GM23338 (cell line): Measurements from ENCODE around the gene DRC7. TPM values are rescaled to one million over a fixed set of nuclear protein-coding genes. Genes with fewer than 3 reads are reported as not detected.
A peak's percentile ranks its signal among the peaks of the same experiment; 100 is the strongest.

Experiments
- ATAC-seq: fragments of 200-7000 bp; cut with Tn5 transposase; 3 replicates; pipeline ENCODE4 v1.9.1; 2020
- DNase-seq: peaks from one replicate; pipeline ENCODE4 v3.0.0-alpha.2; 2015; ENCODE audit warnings: low spot score
- H2AFZ ChIP-seq: fragments of 200-600 bp; sonication (generic); 2 replicates; pipeline ENCODE4 v1.8.0; 2016; ENCODE audit warnings: antibody characterized with exemption, mild to moderate bottlenecking, moderate library complexity
- H3F3A ChIP-seq: fragments of 200-600 bp; sonication (generic); replicated peaks from 2 replicates; pipeline ENCODE4 v1.8.0; 2017; ENCODE audit warnings: antibody characterized with exemption, mixed run types, low read depth
- H3K27ac ChIP-seq: fragments of 200-600 bp; sonication (generic); 2 replicates; pipeline ENCODE4 v1.6.1; 2016; ENCODE audit warnings: low read depth
- H3K27me3 ChIP-seq: fragments of 200-600 bp; sonication (generic); 2 replicates; pipeline ENCODE4 v1.8.0; 2016; ENCODE audit warnings: mild to moderate bottlenecking, mixed run types, moderate library complexity; ENCODE audit not compliant: insufficient read depth
- H3K36me3 ChIP-seq: fragments of 200-600 bp; sonication (generic); 2 replicates; pipeline ENCODE4 v1.8.0; 2016; ENCODE audit warnings: mild to moderate bottlenecking; ENCODE audit not compliant: insufficient read depth
- H3K4me1 ChIP-seq: fragments of 200-600 bp; sonication (generic); 2 replicates; pipeline ENCODE4 v1.8.0; 2016; ENCODE audit warnings: mild to moderate bottlenecking, moderate library complexity; ENCODE audit not compliant: insufficient read depth
- H3K4me2 ChIP-seq: fragments of 200-600 bp; sonication (generic); 2 replicates; pipeline ENCODE4 v1.7.1; 2017; ENCODE audit warnings: mixed run types
- H3K4me3 ChIP-seq: fragments of 200-600 bp; sonication (generic); 2 replicates; pipeline ENCODE4 v1.6.1; 2016; ENCODE audit warnings: mixed run types
- H3K79me2 ChIP-seq: fragments of 200-600 bp; sonication (generic); replicated peaks from 2 replicates; pipeline ENCODE4 v1.8.0; 2017; ENCODE audit warnings: mild to moderate bottlenecking; ENCODE audit not compliant: insufficient read depth
- H3K9me2 ChIP-seq: fragments of 200-600 bp; sonication (generic); 2 replicates; pipeline ENCODE4 v1.8.0; 2017; ENCODE audit not compliant: insufficient read depth
- H4K20me1 ChIP-seq: fragments of 200-600 bp; sonication (generic); replicated peaks from 2 replicates; pipeline ENCODE4 v1.8.0; 2017; ENCODE audit warnings: mild to moderate bottlenecking; ENCODE audit not compliant: insufficient read depth
- H3K27ac Mint-ChIP-seq: 2 replicates; pipeline ENCODE4 v1.8.0; 2020; ENCODE audit warnings: inconsistent platforms, mild to moderate bottlenecking, moderate library complexity, mixed read lengths
- H3K27me3 Mint-ChIP-seq: 3 replicates; pipeline ENCODE4 v1.8.0; 2022; ENCODE audit warnings: low read depth, mild to moderate bottlenecking, moderate library complexity, mixed read lengths, inconsistent platforms; ENCODE audit not compliant: insufficient read depth, poor library complexity
- H3K36me3 Mint-ChIP-seq: 3 replicates; pipeline ENCODE4 v1.8.0; 2021; ENCODE audit warnings: low read depth, mild to moderate bottlenecking, inconsistent platforms, moderate library complexity, mixed read lengths
- H3K4me1 Mint-ChIP-seq: 3 replicates; pipeline ENCODE4 v1.8.0; 2020; ENCODE audit warnings: mild to moderate bottlenecking, inconsistent platforms, mixed read lengths
- H3K4me3 Mint-ChIP-seq: 3 replicates; pipeline ENCODE4 v1.8.0; 2021; ENCODE audit warnings: moderate library complexity, mild to moderate bottlenecking, inconsistent platforms, mixed read lengths
- H3K9me3 Mint-ChIP-seq: 3 replicates; pipeline ENCODE4 v1.8.0; 2020; ENCODE audit warnings: moderate library complexity, mild to moderate bottlenecking, inconsistent platforms, mixed read lengths
- CREB1 ChIP-seq: fragments of 250-450 bp; sonication (Bioruptor Pico); IDR thresholded peaks from 2 replicates; pipeline ENCODE4 v1.5.0; 2020; ENCODE audit warnings: low read depth, mild to moderate bottlenecking, moderate library complexity
- ETS1 ChIP-seq: IDR thresholded peaks from 2 replicates; pipeline ENCODE4 v1.6.1; 2016; ENCODE audit warnings: antibody characterized with exemption
- POLR2AphosphoS5 ChIP-seq: IDR thresholded peaks from 2 replicates; pipeline ENCODE4 v1.6.1; 2016; ENCODE audit warnings: antibody characterized with exemption, low read depth
- REST ChIP-seq: IDR thresholded peaks from one replicate; pipeline ENCODE4 v1.6.1; 2018; ENCODE audit warnings: antibody characterized with exemption; ENCODE audit not compliant: unreplicated experiment
- STAT1 ChIP-seq: IDR thresholded peaks from one replicate; pipeline ENCODE4 v1.6.1; 2016; ENCODE audit warnings: antibody characterized with exemption; ENCODE audit not compliant: unreplicated experiment
- ZNF114 ChIP-seq: fragments of 250-450 bp; sonication (Bioruptor Pico); IDR thresholded peaks from 2 replicates; pipeline ENCODE4 v1.5.0; 2020; ENCODE audit warnings: mild to moderate bottlenecking, moderate library complexity
- ZNF331 ChIP-seq: fragments of 250-450 bp; sonication (Bioruptor Pico); IDR thresholded peaks from 2 replicates; pipeline ENCODE4 v1.5.0; 2020; ENCODE audit warnings: low read depth, mild to moderate bottlenecking, moderate library complexity
- ZNF462 ChIP-seq: fragments of 250-450 bp; sonication (Bioruptor Pico); IDR thresholded peaks from 2 replicates; pipeline ENCODE4 v1.5.0; 2020; ENCODE audit warnings: mild to moderate bottlenecking, moderate library complexity
- polyA plus RNA-seq: library from polyadenylated mRNA; unstranded; fragments of >200 nt; fragmentation: Nextera tagmentation; extraction: Ambion mirVana; gene quantifications from 2 replicates; pipeline ENCODE4 v1.2.1, GENCODE V29; 2016
- total RNA-seq: library from RNA; depleted of rRNA; stranded (reverse); fragments of >200 nt; shearing (Covaris generic); gene quantifications from 2 replicates; pipeline ENCODE4 v1.2.3, GENCODE V29; 2014

Gene DRC7
- total and polyA plus RNA-seq, 2 experiments from 2014 or later: not detected

- Mint-ChIP-seq H3K27ac (peak overlapping the region; percentile 25; the same call in 1 of the 2 replicates), H3K4me3 (no peak overlapping the region), H3K9me3 (no peaks in the 10 kb centered on the region), H3K4me1 (peaks cover 15% of the 10 kb centered on the region), H3K36me3 (no peaks in the 10 kb centered on the region), H3K27me3 (peaks cover 5% of the 10 kb centered on the region)
- H3K27ac ChIP-seq: no peak overlapping the region
- no peaks in the 10 kb centered on the region for H3K9me2 ChIP-seq
- H3K4me2 ChIP-seq: no peak overlapping the region
- ATAC-seq (no peak; the same call in 2 of the 3 replicates), DNase-seq (no peak)
- H3K4me3 ChIP-seq: no peak overlapping the region
- H3K4me1 ChIP-seq: no peaks in the 10 kb centered on the region
- no peaks in the 10 kb centered on the region for H3K27me3 ChIP-seq
- no peaks in the 10 kb centered on the region for H3F3A ChIP-seq
- no peaks in the 10 kb centered on the region for H3K36me3 ChIP-seq
- H4K20me1 ChIP-seq: no peaks in the 10 kb centered on the region
- H2AFZ ChIP-seq: no peak overlapping the region
- H3K79me2 ChIP-seq: no peaks in the 10 kb centered on the region
- TF ChIP-seq ETS1 (no peak), ZNF331 (CRISPR knock-in tag) (no peak), CREB1 (CRISPR knock-in tag) (no peak), STAT1 (no peak), REST (no peak), ZNF114 (CRISPR knock-in tag) (no peak), POLR2AphosphoS5 (no peak), ZNF462 (CRISPR knock-in tag) (no peak)
These were observed 11.6 kb upstream of the DRC7 start for GRCh38 chr16:57682809-57683635.
